HG02885 (cell line): ENCODE results near the gene SF3A2.
A peak's percentile ranks its signal among the peaks of the same experiment; 100 is the strongest.
"Not testable (repeated sequence)": the region's sequence is repeated elsewhere in the genome, so short reads cannot be mapped to it uniquely, and the experiment has no call there.

Experiments
- ATAC-seq: cut with Tn5 transposase; IDR thresholded peaks from one replicate; pipeline ENCODE4 v1.9.1; 2021; ENCODE audit warnings: mild to moderate bottlenecking; ENCODE audit not compliant: unreplicated experiment, poor library complexity

Gene SF3A2

DNA sequence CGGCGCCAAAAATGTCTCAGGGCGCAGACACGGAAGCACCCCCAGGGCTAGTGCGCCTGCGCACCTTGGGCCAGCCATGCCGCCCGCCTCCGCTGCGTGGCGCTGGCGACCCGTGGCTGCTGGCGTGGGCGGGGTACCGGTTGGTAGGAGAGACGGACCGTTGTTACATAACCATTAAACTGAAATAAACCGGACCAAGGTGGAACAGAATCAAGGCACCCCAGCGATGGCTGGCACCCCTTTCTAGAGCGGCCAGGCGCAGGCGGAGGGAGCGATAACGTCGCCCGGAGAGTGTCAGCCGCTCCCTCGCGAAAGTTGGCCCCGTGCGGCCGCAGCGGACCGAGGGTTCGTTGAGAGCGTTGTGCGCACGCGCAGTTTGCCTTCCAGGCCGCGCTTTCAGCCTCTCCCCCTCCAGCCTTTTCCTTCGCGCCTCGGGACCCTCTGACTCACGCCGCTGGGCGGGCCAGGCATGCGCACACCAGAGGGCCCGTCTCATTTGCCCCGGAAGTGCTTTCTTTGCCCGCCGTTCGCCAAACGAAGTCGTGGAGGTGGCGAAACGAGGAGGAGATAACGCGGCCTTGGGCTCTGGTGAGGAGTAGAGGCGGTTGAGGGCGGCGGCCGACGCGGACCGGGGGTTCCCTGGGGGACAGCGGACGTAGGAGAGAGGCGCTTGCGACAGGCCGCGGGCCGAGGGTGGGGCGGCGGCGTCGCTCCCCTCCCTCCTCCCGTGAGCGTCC is at the start of gene SF3A2, which contains the start of gene PLEKHJ1:
SF3A2 (plus strand) TSS at position 511 of the 737 bp plus-strand sequence. CDS start 6,595 bp downstream, outside the sequence.
PLEKHJ1 (minus strand) TSS at position 16 of the 737 bp plus-strand sequence. CDS start 81 bp downstream, outside the sequence.
- peak; percentile 80 for ATAC-seq

- ATAC-seq = no peak
These were observed 49.5 kb upstream of the SF3A2 start for GRCh38 chr19:2187159-2187558.

DNA sequence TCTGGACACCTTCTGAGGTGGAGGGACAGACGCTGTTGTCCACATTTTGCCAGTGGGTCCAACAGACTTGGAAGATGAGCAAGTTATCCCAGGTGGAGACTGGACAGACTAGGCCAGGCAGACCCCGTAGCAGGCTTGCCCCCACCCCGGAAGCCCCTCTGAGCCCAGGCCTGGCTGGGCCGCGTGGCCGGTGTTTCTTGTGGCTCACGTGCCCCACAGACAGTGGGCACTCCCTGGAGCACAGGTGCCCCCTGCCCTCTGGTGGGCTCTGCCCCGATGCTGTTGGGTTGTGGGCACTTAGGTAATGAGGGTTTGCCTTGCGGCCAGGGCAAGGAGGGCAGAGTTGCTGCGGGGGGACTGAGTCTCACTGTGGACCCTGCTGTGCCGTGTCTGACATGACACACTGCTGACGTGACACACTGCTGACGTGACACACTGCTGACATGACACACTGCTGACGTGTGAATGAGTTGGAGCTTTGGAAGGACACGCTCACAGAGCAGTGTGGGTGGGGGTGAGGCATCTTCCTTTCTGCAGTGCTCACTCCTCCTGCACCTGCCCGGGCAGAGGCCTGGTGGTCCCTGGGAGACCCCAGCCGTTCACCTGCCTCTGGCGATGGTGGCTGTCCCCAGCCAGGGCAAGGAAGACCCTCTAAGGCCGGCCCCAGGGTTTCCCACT is 47.8 kb upstream of the SF3A2 start:
- ATAC-seq = no peak

DNA sequence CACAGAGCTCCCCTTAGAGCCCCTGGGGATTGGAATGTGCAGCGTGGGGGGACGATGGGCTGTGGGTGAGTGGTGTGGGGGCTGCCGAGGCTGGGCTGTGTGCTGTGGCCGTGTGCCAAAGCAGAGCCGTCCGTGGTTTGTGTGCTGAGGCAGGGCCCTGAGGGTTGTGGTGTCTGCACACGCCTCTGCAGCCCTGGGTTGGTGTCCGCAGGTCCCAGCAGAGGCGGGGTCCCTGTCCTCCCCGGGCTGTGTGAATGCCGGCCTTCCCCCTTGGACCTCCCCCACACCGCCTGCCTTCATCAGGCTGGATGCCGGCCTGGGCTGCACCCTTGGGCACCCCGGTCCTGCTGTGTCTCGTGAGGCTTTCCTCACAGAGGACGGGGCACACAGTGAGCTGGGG is 46.7 kb upstream of the SF3A2 start:
- no peak for ATAC-seq

- ATAC-seq = no peak
These were observed 45.7 kb upstream of the SF3A2 start for GRCh38 chr19:2190848-2191455.

DNA sequence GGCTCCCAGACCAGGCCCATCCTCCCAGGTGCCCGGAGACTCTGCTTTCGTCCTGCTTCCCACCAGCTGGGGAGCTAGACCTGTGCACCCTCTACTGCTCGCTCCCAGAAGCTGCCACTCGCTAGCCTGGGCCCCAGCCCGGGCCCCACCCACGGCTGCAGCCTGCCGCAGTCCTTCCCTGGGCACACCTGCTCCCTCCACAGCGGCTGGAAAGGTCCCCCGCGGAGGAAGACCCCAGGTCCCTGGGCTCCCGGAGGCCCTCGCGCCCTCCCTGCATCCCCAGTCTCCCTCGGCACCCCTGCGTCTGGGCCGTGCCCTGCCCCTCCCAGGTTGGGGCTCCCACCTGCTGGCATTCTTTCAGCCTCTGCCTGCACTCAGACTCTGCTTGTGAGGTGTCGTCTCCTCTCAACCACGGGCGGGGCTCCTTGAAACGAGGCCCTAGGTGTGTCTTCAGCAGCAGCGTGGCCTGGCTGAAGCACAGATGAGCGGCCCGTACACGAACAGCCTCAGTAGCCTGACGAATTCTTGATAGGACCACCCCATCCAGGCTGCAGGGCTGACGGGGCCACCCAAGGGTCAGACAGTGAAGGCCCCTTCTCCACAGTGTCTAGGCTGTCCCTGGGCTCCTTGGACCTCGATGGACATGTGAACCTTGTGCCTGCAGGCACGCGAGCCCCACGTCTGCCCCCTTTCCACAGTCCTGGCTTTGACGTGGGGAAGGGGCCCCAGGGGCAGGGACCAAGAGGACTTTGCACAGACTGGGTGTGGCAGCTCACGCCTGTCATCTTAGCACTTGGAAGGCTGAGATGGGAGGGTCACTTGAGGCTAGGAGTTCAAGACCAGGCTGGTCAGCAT is 44.9 kb upstream of the SF3A2 start:
- no peak for ATAC-seq

- ATAC-seq = no peak
These were observed 43.8 kb upstream of the SF3A2 start for GRCh38 chr19:2192862-2193261.

- ATAC-seq = no peak
These were observed 42.8 kb upstream of the SF3A2 start for GRCh38 chr19:2193807-2194206.

- no peak for ATAC-seq
These were observed 42.0 kb upstream of the SF3A2 start for GRCh38 chr19:2194513-2195078.

DNA sequence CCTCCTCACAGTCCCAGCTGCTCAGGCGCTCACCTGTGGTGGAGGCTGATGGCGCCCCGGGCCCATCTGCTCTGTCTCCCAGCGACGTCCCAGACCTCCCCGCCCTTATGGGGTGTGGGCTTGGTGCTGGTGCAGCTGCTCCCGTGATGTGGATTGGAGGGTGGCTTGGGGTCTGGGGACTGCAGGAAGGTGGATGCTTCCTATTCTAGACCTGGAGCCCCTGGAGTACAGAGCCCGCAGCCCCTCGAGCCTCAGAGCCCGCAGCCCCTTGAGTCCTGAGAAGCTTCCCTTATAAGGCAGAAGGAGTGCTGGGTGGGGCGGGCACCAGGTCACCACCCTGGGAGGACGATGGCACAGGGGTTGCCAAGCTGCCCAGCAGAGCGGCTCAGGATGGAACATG is 41.3 kb upstream of the SF3A2 start:
- ATAC-seq = no peak

DNA sequence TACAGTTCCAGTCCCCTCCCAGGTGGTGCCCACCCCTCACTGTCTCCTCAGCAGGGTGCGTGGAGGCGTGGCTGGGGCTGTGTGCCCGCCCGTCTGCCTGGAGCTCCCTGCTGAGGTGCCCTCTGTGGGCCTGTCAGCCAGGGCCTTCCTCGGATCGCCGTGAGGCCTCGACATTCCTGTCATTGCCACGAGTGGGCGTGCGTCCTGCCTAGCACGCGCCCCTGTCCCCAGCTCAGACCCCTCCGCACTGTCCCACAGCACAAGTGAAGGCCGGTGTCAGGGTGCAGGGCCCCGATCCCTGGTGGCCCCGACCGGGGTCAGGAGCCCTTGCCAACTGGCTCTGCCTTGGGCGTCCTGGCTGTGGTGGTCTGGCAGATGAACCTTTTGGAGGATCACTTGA is 40.7 kb upstream of the SF3A2 start:
- no peak for ATAC-seq

DNA sequence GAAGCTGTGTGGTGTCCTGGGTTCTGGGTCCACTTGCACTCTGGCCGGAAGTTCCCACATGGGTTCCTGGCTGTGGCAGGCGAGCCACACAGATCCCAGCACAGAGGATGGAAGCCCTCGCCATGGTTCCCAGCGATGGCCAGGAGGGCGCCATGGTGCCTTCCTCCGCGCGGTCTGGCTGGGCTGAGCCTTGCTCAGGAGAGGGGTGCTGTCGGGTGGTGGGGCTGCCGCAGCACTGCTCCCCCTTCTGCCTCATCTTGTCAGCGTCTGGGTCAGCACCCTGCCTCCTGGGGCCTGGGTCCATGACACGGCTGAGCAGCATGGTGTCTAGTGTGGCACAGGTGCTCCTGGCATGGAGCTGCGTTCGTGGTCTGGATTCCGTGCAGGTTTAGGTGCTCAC is 39.4 kb upstream of the SF3A2 start:
- no peak for ATAC-seq

DNA sequence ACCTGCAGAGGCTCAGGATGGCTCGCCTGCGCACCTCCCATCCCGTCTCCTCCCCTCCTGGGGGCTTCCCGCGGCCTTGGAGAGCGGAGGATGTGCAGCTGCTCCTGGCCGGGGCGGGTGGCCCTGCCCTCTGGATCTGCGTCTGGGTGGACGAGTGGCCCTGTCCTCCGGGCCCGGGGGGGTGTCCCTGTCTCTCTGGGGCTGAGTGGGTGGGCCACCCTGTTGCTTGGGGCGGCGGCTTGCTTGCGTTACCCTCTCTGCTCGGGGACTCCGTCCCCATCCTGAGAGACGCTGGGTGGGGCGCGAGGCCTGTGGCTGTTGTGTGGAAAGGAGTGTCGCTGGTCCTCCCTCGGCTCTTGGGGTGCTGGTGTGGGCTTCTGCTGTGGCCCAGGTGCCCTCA is 38.3 kb upstream of the SF3A2 start:
- ATAC-seq = no peak

DNA sequence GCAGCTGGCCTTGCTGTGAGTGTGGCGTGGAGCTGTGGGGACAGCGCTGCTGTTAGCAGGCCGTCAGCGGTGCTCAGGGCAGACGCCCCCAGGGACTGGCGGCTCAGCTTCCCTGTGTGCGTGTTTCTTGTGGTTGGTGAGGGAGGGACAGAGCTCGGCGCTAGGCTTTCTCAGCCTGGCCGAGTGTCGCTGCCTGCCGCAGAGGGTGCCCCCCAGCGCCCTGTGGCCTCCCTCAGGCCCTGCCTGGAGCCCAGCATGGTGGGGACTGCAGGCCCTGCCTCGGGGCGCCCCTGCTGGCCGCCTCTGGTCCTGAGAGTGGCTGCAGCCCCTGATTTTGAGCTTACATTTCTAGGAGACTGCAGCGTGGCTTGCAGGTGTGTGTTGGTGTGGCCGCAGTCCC is 37.4 kb upstream of the SF3A2 start:
- ATAC-seq = no peak

DNA sequence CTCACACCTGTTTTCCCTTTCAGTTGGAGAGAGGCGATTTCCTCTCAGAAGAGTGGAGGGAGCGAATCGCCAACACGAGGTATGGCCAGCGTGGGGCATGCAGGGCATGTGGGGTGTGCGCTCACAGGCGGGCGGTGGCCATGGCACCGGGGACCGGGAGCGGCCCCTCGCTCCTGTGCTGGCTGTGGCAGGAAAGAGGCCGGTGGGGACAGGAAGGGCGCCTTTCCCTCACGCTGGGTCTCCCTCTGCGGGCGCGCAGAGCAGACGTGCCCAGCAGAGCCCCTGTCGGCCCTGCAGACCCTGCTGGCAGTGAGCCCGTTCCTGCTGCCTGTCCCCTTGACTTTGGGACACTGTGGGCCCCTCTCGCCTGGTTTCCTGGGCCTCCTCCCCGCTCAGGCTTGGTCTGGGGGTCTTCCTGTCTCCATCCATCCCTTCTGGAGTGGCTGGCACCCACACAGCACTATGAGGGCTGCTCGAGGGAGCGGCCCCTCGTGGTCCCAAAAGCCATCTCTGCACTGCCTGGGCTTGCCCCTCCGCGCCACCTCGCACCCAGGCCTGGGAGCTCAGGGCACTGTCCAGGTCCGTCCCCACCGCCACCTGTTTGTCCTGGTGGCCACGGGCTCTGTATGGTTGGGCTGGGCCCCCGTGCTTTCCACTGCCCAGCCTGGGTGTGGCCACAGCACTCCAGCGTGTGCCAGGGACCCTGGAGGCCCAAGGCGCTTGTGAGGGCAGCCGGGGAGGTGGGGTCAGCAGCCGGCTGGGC is 36.6 kb upstream of the SF3A2 start:
- no peak for ATAC-seq

- ATAC-seq = not testable (repeated sequence)
These were observed 35.9 kb upstream of the SF3A2 start for GRCh38 chr19:2200624-2201294.

GRCh38 chr19:2201473-2202148 is 35.0 kb upstream of the SF3A2 start:
- no peak for ATAC-seq

DNA sequence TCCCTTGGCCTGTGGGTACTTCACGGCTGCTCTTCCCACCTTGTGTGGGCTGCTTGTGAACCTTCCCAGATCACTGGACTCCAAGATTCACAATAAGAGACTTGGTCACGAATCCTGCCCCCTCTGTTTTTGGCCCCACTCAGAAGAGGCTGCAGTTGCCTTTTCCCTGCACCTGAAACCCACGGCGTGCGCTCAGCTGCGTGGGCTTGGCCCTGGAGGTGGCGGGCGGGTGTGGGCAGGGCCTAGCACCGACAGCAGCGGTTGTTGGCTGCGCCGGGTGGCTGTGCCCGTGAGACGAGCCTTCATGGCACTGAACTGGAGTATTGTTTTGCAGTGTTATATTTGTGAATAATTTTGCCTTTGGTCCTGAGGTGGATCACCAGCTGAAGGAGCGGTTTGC is 34.3 kb upstream of the SF3A2 start:
- ATAC-seq = no peak
